HL-60 (cell line): ENCODE measurements around the gene ALPL.

Experiments used
- DNase-seq, 2 experiments: peaks; one replicate each; pipeline ENCODE4 v3.0.0-alpha.2; 2010 to 2020; ENCODE audit warnings: low read depth in 1 of 2, low spot score in 1 of 2
- H3K27ac ChIP-seq: fragments of 250-450 bp; sonication (Bioruptor Pico); replicated peaks from 2 replicates; pipeline ENCODE4 v1.5.1; 2020; ENCODE audit warnings: mild to moderate bottlenecking, moderate library complexity
- H3K27me3 ChIP-seq: fragments of 250-450 bp; sonication (Bioruptor Pico); 2 replicates; pipeline ENCODE4 v1.5.1; 2021; ENCODE audit warnings: mild to moderate bottlenecking, moderate library complexity; ENCODE audit not compliant: insufficient read depth, poor library complexity, severe bottlenecking
- H3K4me3 ChIP-seq: replicated peaks from 2 replicates; pipeline ENCODE4 v1.5.1; 2011; ENCODE audit warnings: mild to moderate bottlenecking, control low read depth, low read length; ENCODE audit not compliant: insufficient read depth
- GABPA ChIP-seq: IDR thresholded peaks from 2 replicates; pipeline ENCODE4 v1.6.1; 2012; ENCODE audit warnings: low read depth
- POLR2AphosphoS5 ChIP-seq: IDR thresholded peaks from 2 replicates; pipeline ENCODE4 v1.6.1; 2012; ENCODE audit warnings: low read depth
- SPI1 ChIP-seq: IDR thresholded peaks from 2 replicates; pipeline ENCODE4 v1.6.1; 2012; ENCODE audit warnings: low read depth, mild to moderate bottlenecking, borderline replicate concordance
- TF ChIP-seq, protein P1 (sequence below): IDR thresholded peaks from 2 replicates; pipeline ENCODE4 v1.6.1; 2012; ENCODE audit warnings: low read depth; ENCODE audit not compliant: insufficient replicate concordance
- TF ChIP-seq, protein P2 (sequence below): IDR thresholded peaks from one replicate; pipeline ENCODE4 v1.5.1; 2011; ENCODE audit warnings: low read length, control low read depth, inconsistent platforms; ENCODE audit not compliant: insufficient read depth

ALPL gene

DNA sequence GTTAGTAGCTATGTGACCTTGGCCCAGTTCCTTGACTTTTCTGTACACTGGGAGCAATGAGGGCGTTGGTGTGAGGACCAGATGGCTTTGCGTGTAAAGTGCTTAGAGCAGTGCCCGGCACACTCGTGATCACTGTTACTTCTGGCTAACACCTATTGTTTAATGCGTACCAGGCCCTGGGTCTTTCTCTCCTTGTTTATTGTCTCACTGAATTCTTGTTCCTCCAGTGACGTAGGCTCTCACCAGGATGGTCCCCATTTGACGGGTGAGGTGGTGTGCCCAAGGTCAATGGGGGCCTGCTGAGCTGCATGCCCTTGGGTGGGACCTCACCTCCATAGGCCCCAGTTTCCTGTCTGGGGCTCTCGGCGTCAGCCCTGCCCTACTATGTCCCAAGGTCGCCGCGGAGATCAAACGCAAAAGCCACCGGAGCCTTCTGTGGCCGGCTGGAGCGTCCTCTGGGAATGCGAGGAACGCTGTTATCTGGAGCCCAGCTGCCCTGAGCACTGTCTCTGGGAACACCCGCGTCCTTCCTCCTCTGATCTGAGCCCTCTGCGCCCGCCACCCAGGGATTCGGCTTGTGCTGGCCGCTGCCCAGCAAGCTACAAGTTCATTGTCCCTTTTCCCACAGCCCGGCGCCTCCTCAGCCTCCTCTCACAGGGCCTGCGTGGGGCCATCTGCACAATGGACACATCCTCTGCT lies 28.9 kb downstream of the ALPL start:
- Histone ChIP-seq H3K27ac (no peak overlapping the region), H3K27me3 (peaks cover 2% of the 10 kb centered on the region), H3K4me3 (no peak overlapping the region)
- no peak for DNase-seq
- TF ChIP-seq POLR2AphosphoS5: no peak
- TF ChIP-seq GABPA: no peak
- TF ChIP-seq SPI1: no peak
- TF ChIP-seq, protein P1, sequence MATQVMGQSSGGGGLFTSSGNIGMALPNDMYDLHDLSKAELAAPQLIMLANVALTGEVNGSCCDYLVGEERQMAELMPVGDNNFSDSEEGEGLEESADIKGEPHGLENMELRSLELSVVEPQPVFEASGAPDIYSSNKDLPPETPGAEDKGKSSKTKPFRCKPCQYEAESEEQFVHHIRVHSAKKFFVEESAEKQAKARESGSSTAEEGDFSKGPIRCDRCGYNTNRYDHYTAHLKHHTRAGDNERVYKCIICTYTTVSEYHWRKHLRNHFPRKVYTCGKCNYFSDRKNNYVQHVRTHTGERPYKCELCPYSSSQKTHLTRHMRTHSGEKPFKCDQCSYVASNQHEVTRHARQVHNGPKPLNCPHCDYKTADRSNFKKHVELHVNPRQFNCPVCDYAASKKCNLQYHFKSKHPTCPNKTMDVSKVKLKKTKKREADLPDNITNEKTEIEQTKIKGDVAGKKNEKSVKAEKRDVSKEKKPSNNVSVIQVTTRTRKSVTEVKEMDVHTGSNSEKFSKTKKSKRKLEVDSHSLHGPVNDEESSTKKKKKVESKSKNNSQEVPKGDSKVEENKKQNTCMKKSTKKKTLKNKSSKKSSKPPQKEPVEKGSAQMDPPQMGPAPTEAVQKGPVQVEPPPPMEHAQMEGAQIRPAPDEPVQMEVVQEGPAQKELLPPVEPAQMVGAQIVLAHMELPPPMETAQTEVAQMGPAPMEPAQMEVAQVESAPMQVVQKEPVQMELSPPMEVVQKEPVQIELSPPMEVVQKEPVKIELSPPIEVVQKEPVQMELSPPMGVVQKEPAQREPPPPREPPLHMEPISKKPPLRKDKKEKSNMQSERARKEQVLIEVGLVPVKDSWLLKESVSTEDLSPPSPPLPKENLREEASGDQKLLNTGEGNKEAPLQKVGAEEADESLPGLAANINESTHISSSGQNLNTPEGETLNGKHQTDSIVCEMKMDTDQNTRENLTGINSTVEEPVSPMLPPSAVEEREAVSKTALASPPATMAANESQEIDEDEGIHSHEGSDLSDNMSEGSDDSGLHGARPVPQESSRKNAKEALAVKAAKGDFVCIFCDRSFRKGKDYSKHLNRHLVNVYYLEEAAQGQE: no peak
- TF ChIP-seq, protein P2, sequence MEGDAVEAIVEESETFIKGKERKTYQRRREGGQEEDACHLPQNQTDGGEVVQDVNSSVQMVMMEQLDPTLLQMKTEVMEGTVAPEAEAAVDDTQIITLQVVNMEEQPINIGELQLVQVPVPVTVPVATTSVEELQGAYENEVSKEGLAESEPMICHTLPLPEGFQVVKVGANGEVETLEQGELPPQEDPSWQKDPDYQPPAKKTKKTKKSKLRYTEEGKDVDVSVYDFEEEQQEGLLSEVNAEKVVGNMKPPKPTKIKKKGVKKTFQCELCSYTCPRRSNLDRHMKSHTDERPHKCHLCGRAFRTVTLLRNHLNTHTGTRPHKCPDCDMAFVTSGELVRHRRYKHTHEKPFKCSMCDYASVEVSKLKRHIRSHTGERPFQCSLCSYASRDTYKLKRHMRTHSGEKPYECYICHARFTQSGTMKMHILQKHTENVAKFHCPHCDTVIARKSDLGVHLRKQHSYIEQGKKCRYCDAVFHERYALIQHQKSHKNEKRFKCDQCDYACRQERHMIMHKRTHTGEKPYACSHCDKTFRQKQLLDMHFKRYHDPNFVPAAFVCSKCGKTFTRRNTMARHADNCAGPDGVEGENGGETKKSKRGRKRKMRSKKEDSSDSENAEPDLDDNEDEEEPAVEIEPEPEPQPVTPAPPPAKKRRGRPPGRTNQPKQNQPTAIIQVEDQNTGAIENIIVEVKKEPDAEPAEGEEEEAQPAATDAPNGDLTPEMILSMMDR: no peak

DNA sequence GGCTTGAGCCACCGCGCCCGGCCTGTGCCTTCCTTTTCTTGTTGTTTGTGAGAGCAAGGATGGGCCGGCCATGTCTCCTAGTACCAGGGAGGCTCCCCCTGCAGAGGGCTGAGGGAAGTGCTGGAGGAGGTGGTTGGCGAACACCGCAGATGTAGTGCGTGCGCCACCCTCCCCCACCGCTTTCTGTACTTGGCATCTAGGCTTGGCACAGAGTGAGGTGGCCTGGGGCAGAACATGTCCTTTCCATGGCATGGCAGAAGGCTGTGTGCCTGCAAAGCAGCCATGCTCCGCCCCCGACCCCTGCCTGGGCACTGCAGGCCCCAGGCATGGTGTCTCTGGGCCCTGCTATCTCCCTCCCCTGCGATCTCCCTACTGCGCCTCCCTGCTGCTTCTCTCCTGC lies 30.7 kb downstream of the ALPL start:
- TF ChIP-seq SPI1 (peak; percentile 25; the same call in 1 of the 2 replicates), GABPA (no peak), POLR2AphosphoS5 (no peak)
- TF ChIP-seq, protein P1: no peak
- TF ChIP-seq, protein P2: peak; percentile 42
- DNase-seq: peak in 1 of 2 experiments; percentile 67
- Histone ChIP-seq H3K4me3 (no peak overlapping the region), H3K27me3 (peaks cover 2% of the 10 kb centered on the region), H3K27ac (no peak overlapping the region)

DNA sequence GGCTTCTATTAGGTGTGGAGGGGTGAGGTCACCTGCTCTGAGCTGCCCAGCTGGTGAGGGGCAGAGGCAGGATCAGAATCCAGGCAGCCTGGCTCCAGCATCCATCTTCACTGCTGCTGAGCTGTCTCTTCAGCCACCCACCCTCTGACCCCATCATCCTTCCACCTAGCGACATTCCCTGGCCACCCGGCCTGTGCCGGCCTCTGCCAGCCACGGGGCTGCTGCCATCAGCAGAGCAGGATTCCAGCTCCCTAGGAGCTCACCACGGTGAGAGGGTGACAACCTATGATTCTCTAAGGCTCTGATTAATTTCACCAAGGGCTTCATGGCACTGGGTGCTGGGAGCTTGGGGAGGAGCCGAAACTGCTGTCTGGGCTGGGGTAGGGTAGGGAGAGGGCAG lies 32.1 kb downstream of the ALPL start:
- Histone ChIP-seq H3K27me3 (peaks cover 2% of the 10 kb centered on the region), H3K4me3 (no peak overlapping the region), H3K27ac (no peak overlapping the region)
- TF ChIP-seq, protein P2: no peak
- TF ChIP-seq, protein P1: no peak
- TF ChIP-seq SPI1: no peak
- TF ChIP-seq GABPA: no peak
- TF ChIP-seq POLR2AphosphoS5: no peak
- DNase-seq: no peak
